ENCODE data around the gene NEDD9. TPM values are rescaled to one million over a fixed set of nuclear protein-coding genes. Genes with fewer than 3 reads are reported as not detected.
A peak's percentile ranks its signal among the peaks of the same experiment; 100 is the strongest.

Gene NEDD9
- total and polyA plus RNA-seq, 2 donors, result 25.7 to 49.5 TPM

GRCh38 chr6:11235062-11235461 lies 2.6 kb upstream of the NEDD9 start:
- H3K36me3 ChIP-seq (ENCODE audit: insufficient read depth), result no peaks in the 10 kb centered on the region

GRCh38 chr6:11233673-11234573 lies 1.5 kb upstream of the NEDD9 start:
- Histone ChIP-seq H3K4me1 (ENCODE audit: insufficient read depth) (no peaks in the 10 kb centered on the region), H3K27ac (ENCODE audit: low read depth) (no peak overlapping the region), H3K4me3 (ENCODE audit: low read depth, low read length) (no peak overlapping the region), H3K36me3 (ENCODE audit: insufficient read depth) (no peaks in the 10 kb centered on the region)
- DNase-seq (ENCODE audit: extremely low spot score), result no peak
- WGBS, result 81% methylated on average over 11 of the region's 11 CpGs

More at GRCh38 chr6:11235062-11235461, 2.6 kb upstream of the NEDD9 start:
- no peaks in the 10 kb centered on the region for H3K4me1 ChIP-seq (ENCODE audit: insufficient read depth)
- no peak overlapping the region for H3K4me3 ChIP-seq (ENCODE audit: low read depth, low read length)
- no peak for DNase-seq (ENCODE audit: extremely low spot score)
- H3K27ac ChIP-seq (ENCODE audit: low read depth), result no peak overlapping the region

- Histone ChIP-seq H3K27ac (ENCODE audit: low read depth) (peak overlapping the region; percentile 81), H3K4me3 (ENCODE audit: low read depth, low read length) (peak overlapping the region; percentile 40), H3K4me1 (ENCODE audit: insufficient read depth) (no peaks in the 10 kb centered on the region), H3K36me3 (ENCODE audit: insufficient read depth) (no peaks in the 10 kb centered on the region)
- 18% methylated on average over 23 of the region's 23 CpGs for WGBS
- peak; percentile 57 for DNase-seq (ENCODE audit: extremely low spot score)
Measured at GRCh38 chr6:11232770-11233626, 530 bp upstream of the NEDD9 start.

- H3K4me1 ChIP-seq (ENCODE audit: insufficient read depth), result no peaks in the 10 kb centered on the region
- H3K4me3 ChIP-seq (ENCODE audit: low read depth, low read length), result peak overlapping the region; percentile 60
- DNase-seq (ENCODE audit: extremely low spot score), result no peak
- 9% methylated on average over 6 of the region's 6 CpGs for WGBS
- no peaks in the 10 kb centered on the region for H3K36me3 ChIP-seq (ENCODE audit: insufficient read depth)
- peak overlapping the region; percentile 85 for H3K27ac ChIP-seq (ENCODE audit: low read depth)
Measured at GRCh38 chr6:11231564-11232192, 790 bp downstream of the NEDD9 start.

GRCh38 chr6:11231108-11231463 lies 1.4 kb downstream of the NEDD9 start:
- DNase-seq (ENCODE audit: extremely low spot score), result no peak
- Histone ChIP-seq H3K4me1 (ENCODE audit: insufficient read depth) (no peaks in the 10 kb centered on the region), H3K36me3 (ENCODE audit: insufficient read depth) (no peaks in the 10 kb centered on the region), H3K4me3 (ENCODE audit: low read depth, low read length) (peak overlapping the region; percentile 60), H3K27ac (ENCODE audit: low read depth) (peak overlapping the region; percentile 32)
- 59% methylated on average over 1 of the region's 1 CpG for WGBS

- WGBS, result 62% methylated on average over 9 of the region's 9 CpGs
- no peaks in the 10 kb centered on the region for H3K36me3 ChIP-seq (ENCODE audit: insufficient read depth)
- H3K4me3 ChIP-seq (ENCODE audit: low read depth, low read length), result peak overlapping the region; percentile 60
- DNase-seq (ENCODE audit: extremely low spot score), result no peak
- H3K4me1 ChIP-seq (ENCODE audit: insufficient read depth), result no peaks in the 10 kb centered on the region
- peak overlapping the region; percentile 74 for H3K27ac ChIP-seq (ENCODE audit: low read depth)
Measured at GRCh38 chr6:11230158-11231107, 2.0 kb downstream of the NEDD9 start.

- no peaks in the 10 kb centered on the region for H3K4me1 ChIP-seq (ENCODE audit: insufficient read depth)
- H3K36me3 ChIP-seq (ENCODE audit: insufficient read depth), result no peaks in the 10 kb centered on the region
- 42% methylated on average over 5 of the region's 5 CpGs for WGBS
- H3K27ac ChIP-seq (ENCODE audit: low read depth), result no peak overlapping the region
- H3K4me3 ChIP-seq (ENCODE audit: low read depth, low read length), result peak overlapping the region; percentile 31
- no peak for DNase-seq (ENCODE audit: extremely low spot score)
Measured at GRCh38 chr6:11229655-11230046, 2.8 kb downstream of the NEDD9 start.

- no peaks in the 10 kb centered on the region for H3K36me3 ChIP-seq (ENCODE audit: insufficient read depth)
- 43% methylated on average over 20 of the region's 20 CpGs for WGBS
- no peaks in the 10 kb centered on the region for H3K4me1 ChIP-seq (ENCODE audit: insufficient read depth)
- no peak for DNase-seq (ENCODE audit: extremely low spot score)
- H3K4me3 ChIP-seq (ENCODE audit: low read depth, low read length), result peak overlapping the region; percentile 31
- H3K27ac ChIP-seq (ENCODE audit: low read depth), result peak overlapping the region; percentile 89
Measured at GRCh38 chr6:11228935-11229654, 3.4 kb downstream of the NEDD9 start.

GRCh38 chr6:11227698-11228097 lies 4.8 kb downstream of the NEDD9 start:
- WGBS, result 85% methylated on average over 5 of the region's 5 CpGs
- DNase-seq (ENCODE audit: extremely low spot score), result no peak
- no peaks in the 10 kb centered on the region for H3K36me3 ChIP-seq (ENCODE audit: insufficient read depth)
- no peak overlapping the region for H3K27ac ChIP-seq (ENCODE audit: low read depth)
- no peak overlapping the region for H3K4me3 ChIP-seq (ENCODE audit: low read depth, low read length)
- H3K4me1 ChIP-seq (ENCODE audit: insufficient read depth), result no peaks in the 10 kb centered on the region

GRCh38 chr6:11226005-11226404 lies 6.5 kb downstream of the NEDD9 start:
- no peak for DNase-seq (ENCODE audit: extremely low spot score)
- no peak overlapping the region for H3K27ac ChIP-seq (ENCODE audit: low read depth)
- H3K4me3 ChIP-seq (ENCODE audit: low read depth, low read length), result no peak overlapping the region
- WGBS, result 92% methylated on average over 3 of the region's 3 CpGs
- H3K36me3 ChIP-seq (ENCODE audit: insufficient read depth), result no peaks in the 10 kb centered on the region
- no peaks in the 10 kb centered on the region for H3K4me1 ChIP-seq (ENCODE audit: insufficient read depth)

- H3K4me3 ChIP-seq (ENCODE audit: low read depth, low read length), result no peak overlapping the region
- no peaks in the 10 kb centered on the region for H3K4me1 ChIP-seq (ENCODE audit: insufficient read depth)
- WGBS, result 67% methylated on average over 4 of the region's 4 CpGs
- no peaks in the 10 kb centered on the region for H3K36me3 ChIP-seq (ENCODE audit: insufficient read depth)
- DNase-seq (ENCODE audit: extremely low spot score), result no peak
- no peak overlapping the region for H3K27ac ChIP-seq (ENCODE audit: low read depth)
Measured at GRCh38 chr6:11224966-11225463, 7.5 kb downstream of the NEDD9 start.

- Histone ChIP-seq H3K36me3 (ENCODE audit: insufficient read depth) (no peaks in the 10 kb centered on the region), H3K4me1 (ENCODE audit: insufficient read depth) (no peaks in the 10 kb centered on the region), H3K27ac (ENCODE audit: low read depth) (no peak overlapping the region), H3K4me3 (ENCODE audit: low read depth, low read length) (no peak overlapping the region)
- no peak for DNase-seq (ENCODE audit: extremely low spot score)
- WGBS, result 84% methylated on average over 9 of the region's 9 CpGs
Measured at GRCh38 chr6:11224252-11224965, 8.1 kb downstream of the NEDD9 start.

Measured in urinary bladder (tissue), 4 donors.